Adrenal gland (tissue), 5 donors: ENCODE measurements around the gene TSHZ2.

ENCODE experiments used
- POLR2A ChIP-seq, 2 donors: fragments of 450-650 bp; IDR thresholded peaks; one replicate each; pipeline ENCODE4 v1.6.1; 2017; ENCODE audit warnings: antibody characterized with exemption in 2 of 2, mild to moderate bottlenecking in 2 of 2, moderate library complexity in 1 of 2
- TF ChIP-seq, protein P1 (sequence below), 6 experiments: fragments of 450-650 bp in 4 of 6; fragments of 200-600 bp in 2 of 6; sonication (generic) in 1 of 6; IDR thresholded peaks; 1 replicate in 5 of 6; 2 replicates in 1 of 6; pipeline versions ENCODE4 v1.5.1 to v1.8.0; 2016 to 2021; ENCODE audit warnings: antibody characterized with exemption in 6 of 6, mild to moderate bottlenecking in 2 of 6, moderate library complexity in 1 of 6
- donor health status: DM: no; HTN: no; CAD: no.

DNA sequence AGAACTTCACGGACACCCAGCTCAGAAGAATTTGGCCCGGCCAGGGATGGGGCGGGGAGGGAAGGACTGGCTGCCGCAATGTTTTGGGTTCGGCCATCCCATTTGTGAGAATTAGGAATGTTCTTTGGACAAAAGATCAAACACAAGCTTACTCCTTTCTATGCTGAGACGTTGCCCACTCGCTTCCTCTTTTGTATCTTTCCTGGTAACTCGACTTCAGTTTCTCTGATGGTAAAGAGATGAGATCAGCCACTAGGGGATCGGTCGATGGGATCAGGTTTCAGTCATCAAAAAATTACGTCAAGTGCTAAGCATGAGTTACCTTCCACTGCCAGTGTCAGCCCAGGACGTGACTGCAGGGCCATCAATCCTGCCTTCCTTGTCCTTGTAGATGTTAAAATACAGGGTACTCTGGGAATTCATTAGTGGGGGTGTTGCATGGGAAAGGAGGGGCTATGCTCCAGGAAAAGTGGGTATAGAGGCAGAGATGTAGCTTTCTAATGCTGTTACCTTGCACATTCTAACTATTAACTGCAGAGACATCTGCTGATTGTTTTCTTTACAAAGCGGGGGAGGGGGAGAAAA is 190.2 kb downstream of the TSHZ2 start:
- TF ChIP-seq POLR2A (IDR thresholded peaks at IDR 0.05): peak in 1 of 2 donors; percentile 50
- TF ChIP-seq, protein P1, sequence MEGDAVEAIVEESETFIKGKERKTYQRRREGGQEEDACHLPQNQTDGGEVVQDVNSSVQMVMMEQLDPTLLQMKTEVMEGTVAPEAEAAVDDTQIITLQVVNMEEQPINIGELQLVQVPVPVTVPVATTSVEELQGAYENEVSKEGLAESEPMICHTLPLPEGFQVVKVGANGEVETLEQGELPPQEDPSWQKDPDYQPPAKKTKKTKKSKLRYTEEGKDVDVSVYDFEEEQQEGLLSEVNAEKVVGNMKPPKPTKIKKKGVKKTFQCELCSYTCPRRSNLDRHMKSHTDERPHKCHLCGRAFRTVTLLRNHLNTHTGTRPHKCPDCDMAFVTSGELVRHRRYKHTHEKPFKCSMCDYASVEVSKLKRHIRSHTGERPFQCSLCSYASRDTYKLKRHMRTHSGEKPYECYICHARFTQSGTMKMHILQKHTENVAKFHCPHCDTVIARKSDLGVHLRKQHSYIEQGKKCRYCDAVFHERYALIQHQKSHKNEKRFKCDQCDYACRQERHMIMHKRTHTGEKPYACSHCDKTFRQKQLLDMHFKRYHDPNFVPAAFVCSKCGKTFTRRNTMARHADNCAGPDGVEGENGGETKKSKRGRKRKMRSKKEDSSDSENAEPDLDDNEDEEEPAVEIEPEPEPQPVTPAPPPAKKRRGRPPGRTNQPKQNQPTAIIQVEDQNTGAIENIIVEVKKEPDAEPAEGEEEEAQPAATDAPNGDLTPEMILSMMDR (IDR thresholded peaks at IDR 0.05): peak; percentile 10 to 70 (median 56)
